ENCODE data around the gene ATM. TPM values are rescaled to one million over a fixed set of nuclear protein-coding genes. Genes with fewer than 3 reads are reported as not detected.

ATM gene
- total and polyA plus RNA-seq, 2 donors (not counting 3 experiments of a cell fraction or from before 2014, with no cell fraction given) = 11.8 to 49.7 TPM

GRCh38 chr11:108343714-108344113, 120.8 kb downstream of the ATM start:
- dilution Hi-C loops (cut with MboI; ENCODE audit: extremely low pct_ligation_motif_present, low sequenced_read_pairs) (no loop called here), intact Hi-C loops (cut with micrococcal nuclease) (no loop called here)
- POLR2A ChIA-PET = no interaction called here

DNA sequence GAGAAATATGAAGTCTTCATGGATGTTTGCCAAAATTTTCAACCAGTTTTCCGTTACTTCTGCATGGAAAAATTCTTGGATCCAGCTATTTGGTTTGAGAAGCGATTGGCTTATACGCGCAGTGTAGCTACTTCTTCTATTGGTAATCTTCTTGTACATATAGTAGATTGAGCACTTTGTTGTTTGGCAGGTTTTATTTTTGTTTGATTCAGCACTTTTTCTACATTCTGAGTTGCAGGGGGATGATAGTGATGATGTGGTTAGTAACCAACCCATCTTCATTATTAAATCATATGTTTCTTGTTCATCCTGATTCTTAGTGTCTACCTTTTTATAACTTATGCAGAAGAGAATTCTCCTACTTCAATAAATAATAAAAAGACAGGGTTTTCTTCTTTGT, 122.9 kb downstream of the ATM start:
- Histone ChIP-seq H3K79me2 (ENCODE audit: control insufficient read depth, insufficient read depth, low read length) (no peaks in the 10 kb centered on the region), H2AFZ (ENCODE audit: low read depth, low read length) (no peak overlapping the region), H3K27ac (ENCODE audit: insufficient read depth, low read depth, low read length) (no peak overlapping the region), H3K4me2 (ENCODE audit: insufficient read depth, low read length) (no peak overlapping the region), H3K27me3 (ENCODE audit: control insufficient read depth in 2 of 2, insufficient read depth in 2 of 2, low read length in 2 of 2) (no peaks in the 10 kb centered on the region), H3K9me1 (replicated peaks; ENCODE audit: control insufficient read depth, extremely low read depth, insufficient read depth, low read length) (no peaks in the 10 kb centered on the region), H3K36me3 (ENCODE audit: control insufficient read depth in 2 of 2, extremely low read depth in 1 of 2, insufficient read depth in 2 of 2, low read length in 2 of 2) (no peaks in the 10 kb centered on the region), H3K9me3 (replicated peaks; ENCODE audit: control insufficient read depth, insufficient read depth, low read length) (no peaks in the 10 kb centered on the region), H3K4me3 (replicated peaks in 1 of 3; ENCODE audit: insufficient read depth in 1 of 3, low read depth in 1 of 3, low read length in 3 of 3) (no peak overlapping the region), H3K9ac (replicated peaks; ENCODE audit: extremely low read depth, insufficient read depth, low read length) (no peak overlapping the region), H3K4me1 (ENCODE audit: control insufficient read depth, extremely low read depth, insufficient read depth, low read length) (no peaks in the 10 kb centered on the region), H4K20me1 (replicated peaks; ENCODE audit: control insufficient read depth, extremely low read depth, insufficient read depth, low read length) (no peaks in the 10 kb centered on the region)
- intact Hi-C loops (cut with micrococcal nuclease) = no loop called here
- TF ChIP-seq MYC (IDR thresholded peaks at IDR 0.05; ENCODE audit: low read depth, low read length) (no peak), CTCF (IDR thresholded peaks at IDR 0.05; ENCODE audit: extremely low read depth in 1 of 2, insufficient read depth in 1 of 2, low read depth in 1 of 2, low read length in 2 of 2) (no peak), POLR2A (IDR thresholded peaks at IDR 0.05; ENCODE audit: low read depth, low read length) (no peak), GATA2 (IDR thresholded peaks at IDR 0.05; ENCODE audit: insufficient read depth, insufficient read length, low read depth, low read length) (no peak), EZH2 (IDR thresholded peaks at IDR 0.05; ENCODE audit: borderline replicate concordance, low read depth, low read length, severe bottlenecking) (no peak), POLR2AphosphoS5 (IDR thresholded peaks at IDR 0.05; ENCODE audit: insufficient read depth, low read depth, low read length) (no peak), JUN (IDR thresholded peaks at IDR 0.05; ENCODE audit: borderline replicate concordance, insufficient read depth, insufficient read length, low read depth) (no peak), FOS (IDR thresholded peaks at IDR 0.05; ENCODE audit: borderline replicate concordance, insufficient read depth, low read length) (no peak)
- TF ChIP-seq, protein P1, sequence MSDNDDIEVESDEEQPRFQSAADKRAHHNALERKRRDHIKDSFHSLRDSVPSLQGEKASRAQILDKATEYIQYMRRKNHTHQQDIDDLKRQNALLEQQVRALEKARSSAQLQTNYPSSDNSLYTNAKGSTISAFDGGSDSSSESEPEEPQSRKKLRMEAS (IDR thresholded peaks at IDR 0.05; ENCODE audit: insufficient read depth, insufficient read length) = no peak
- DNase-seq (ENCODE audit: low read depth, low spot score) (no peak), FAIRE-seq (no peak)
- BruUV-seq (replicated peaks) = no TSS peak
- ChIA-PET POLR2A (no interaction called here), CTCF (no interaction called here)
- dilution Hi-C loops (cut with MboI; ENCODE audit: extremely low pct_ligation_motif_present, low sequenced_read_pairs) = no loop called here

More at GRCh38 chr11:108343714-108344113, 120.8 kb downstream of the ATM start:
- no peak for FAIRE-seq
- Histone ChIP-seq H3K4me1 (ENCODE audit: control insufficient read depth, extremely low read depth, insufficient read depth, low read length) (no peaks in the 10 kb centered on the region), H3K27me3 (ENCODE audit: control insufficient read depth in 2 of 2, insufficient read depth in 2 of 2, low read length in 2 of 2) (no peaks in the 10 kb centered on the region), H3K9me3 (replicated peaks; ENCODE audit: control insufficient read depth, insufficient read depth, low read length) (no peaks in the 10 kb centered on the region), H3K79me2 (ENCODE audit: control insufficient read depth, insufficient read depth, low read length) (no peaks in the 10 kb centered on the region), H3K4me3 (replicated peaks in 1 of 3; ENCODE audit: insufficient read depth in 1 of 3, low read depth in 1 of 3, low read length in 3 of 3) (no peak overlapping the region), H3K4me2 (ENCODE audit: insufficient read depth, low read length) (no peak overlapping the region), H2AFZ (ENCODE audit: low read depth, low read length) (no peak overlapping the region), H4K20me1 (replicated peaks; ENCODE audit: control insufficient read depth, extremely low read depth, insufficient read depth, low read length) (no peaks in the 10 kb centered on the region), H3K36me3 (ENCODE audit: control insufficient read depth in 2 of 2, extremely low read depth in 1 of 2, insufficient read depth in 2 of 2, low read length in 2 of 2) (no peaks in the 10 kb centered on the region), H3K9ac (replicated peaks; ENCODE audit: extremely low read depth, insufficient read depth, low read length) (no peak overlapping the region), H3K27ac (ENCODE audit: insufficient read depth, low read depth, low read length) (no peak overlapping the region), H3K9me1 (replicated peaks; ENCODE audit: control insufficient read depth, extremely low read depth, insufficient read depth, low read length) (no peaks in the 10 kb centered on the region)
- TF ChIP-seq CTCF (IDR thresholded peaks at IDR 0.05; ENCODE audit: extremely low read depth in 1 of 2, insufficient read depth in 1 of 2, low read depth in 1 of 2, low read length in 2 of 2) = no peak
- no TSS peak for BruUV-seq (replicated peaks)
- CTCF ChIA-PET = interaction anchor here (2.3 kb wide), 1 partner anchor 10 kb away, joined by 8 read pairs; no protein-coding TSS in a partner anchor
- no peak for DNase-seq (ENCODE audit: low read depth, low spot score)
